GM12865 (cell line): ENCODE data around the gene WNK4.

Source experiments
- DNase-seq: peaks from one replicate; pipeline ENCODE4 v3.0.0; 2010; ENCODE audit warnings: low read depth
- H3K4me3 ChIP-seq: 2 replicates; pipeline ENCODE4 v1.5.1; 2011; ENCODE audit warnings: mild to moderate bottlenecking, low read depth, low read length, control low read depth
- CTCF ChIP-seq: IDR thresholded peaks from 2 replicates; pipeline ENCODE4 v1.5.1; 2011; ENCODE audit warnings: low read length, control low read depth, low read depth, inconsistent platforms; ENCODE audit not compliant: insufficient read depth; ENCODE audit errors: missing control alignments

Gene WNK4

GRCh38 chr17:42814633-42815399 is 34.4 kb downstream of the WNK4 start:
- no peak overlapping the region for H3K4me3 ChIP-seq
- no peak for DNase-seq
- TF ChIP-seq CTCF = no peak

- TF ChIP-seq CTCF = no peak
- no peak overlapping the region for H3K4me3 ChIP-seq
- no peak for DNase-seq
These were observed 37.5 kb downstream of the WNK4 start for GRCh38 chr17:42817866-42818265.

- DNase-seq = no peak
- TF ChIP-seq CTCF = no peak
These were observed 38.0 kb downstream of the WNK4 start for GRCh38 chr17:42818379-42818778.

GRCh38 chr17:42819939-42820535 is 39.6 kb downstream of the WNK4 start:
- peak; percentile 82 for DNase-seq
- no peak overlapping the region for H3K4me3 ChIP-seq
- peak; percentile 74 for TF ChIP-seq CTCF

More at GRCh38 chr17:42818379-42818778, 38.0 kb downstream of the WNK4 start:
- no peak overlapping the region for H3K4me3 ChIP-seq

GRCh38 chr17:42821176-42821575 is 40.8 kb downstream of the WNK4 start:
- H3K4me3 ChIP-seq = no peak overlapping the region
- DNase-seq = no peak
- TF ChIP-seq CTCF = no peak

GRCh38 chr17:42827472-42827871 is 47.1 kb downstream of the WNK4 start:
- H3K4me3 ChIP-seq = no peak overlapping the region
- TF ChIP-seq CTCF = no peak
- no peak for DNase-seq
